GM13976 (cell line): ENCODE measurements around the gene GRAMD1B.

Source experiments
- DNase-seq: peaks from one replicate; pipeline ENCODE4 v3.0.0; 2012; ENCODE audit warnings: low spot score
- in situ Hi-C: fragments of 300-500 bp; cut with MboI; formaldehyde crosslinking; loops from one replicate; pipeline ENCODE4 v1.12.0; 2022; ENCODE audit warnings: low sequenced_read_pairs, mixed read lengths, inconsistent platforms; ENCODE audit not compliant: unreplicated experiment
- TF ChIP-seq, protein P1 (sequence below): IDR thresholded peaks from 2 replicates; pipeline ENCODE4 v1.5.1; 2012; ENCODE audit warnings: borderline replicate concordance, mild to moderate bottlenecking; ENCODE audit not compliant: insufficient read depth; ENCODE audit errors: extremely low read depth, missing control alignments, control extremely low read depth

The GRAMD1B gene

DNA sequence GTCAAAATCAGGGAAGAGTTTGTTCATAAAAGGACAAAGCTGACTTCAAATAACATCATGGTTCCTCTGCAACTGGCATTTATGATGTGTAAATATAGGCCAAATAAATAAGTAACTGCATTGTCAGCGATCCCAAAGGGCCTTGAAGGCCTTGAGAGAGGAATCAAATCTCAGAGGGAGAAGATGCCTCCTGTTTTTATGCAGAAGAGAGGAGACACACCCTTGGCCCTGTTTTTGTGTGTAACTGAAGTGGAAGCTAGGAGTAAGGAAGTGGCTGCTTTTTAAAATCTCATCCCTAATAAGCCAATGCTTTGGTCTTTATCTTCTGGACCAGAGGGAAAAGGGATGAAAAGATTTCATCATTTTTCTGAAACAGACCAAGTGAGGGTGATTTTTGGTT, 240.0 kb downstream of the GRAMD1B start:
- TF ChIP-seq, protein P1, sequence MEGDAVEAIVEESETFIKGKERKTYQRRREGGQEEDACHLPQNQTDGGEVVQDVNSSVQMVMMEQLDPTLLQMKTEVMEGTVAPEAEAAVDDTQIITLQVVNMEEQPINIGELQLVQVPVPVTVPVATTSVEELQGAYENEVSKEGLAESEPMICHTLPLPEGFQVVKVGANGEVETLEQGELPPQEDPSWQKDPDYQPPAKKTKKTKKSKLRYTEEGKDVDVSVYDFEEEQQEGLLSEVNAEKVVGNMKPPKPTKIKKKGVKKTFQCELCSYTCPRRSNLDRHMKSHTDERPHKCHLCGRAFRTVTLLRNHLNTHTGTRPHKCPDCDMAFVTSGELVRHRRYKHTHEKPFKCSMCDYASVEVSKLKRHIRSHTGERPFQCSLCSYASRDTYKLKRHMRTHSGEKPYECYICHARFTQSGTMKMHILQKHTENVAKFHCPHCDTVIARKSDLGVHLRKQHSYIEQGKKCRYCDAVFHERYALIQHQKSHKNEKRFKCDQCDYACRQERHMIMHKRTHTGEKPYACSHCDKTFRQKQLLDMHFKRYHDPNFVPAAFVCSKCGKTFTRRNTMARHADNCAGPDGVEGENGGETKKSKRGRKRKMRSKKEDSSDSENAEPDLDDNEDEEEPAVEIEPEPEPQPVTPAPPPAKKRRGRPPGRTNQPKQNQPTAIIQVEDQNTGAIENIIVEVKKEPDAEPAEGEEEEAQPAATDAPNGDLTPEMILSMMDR: no peak

DNA sequence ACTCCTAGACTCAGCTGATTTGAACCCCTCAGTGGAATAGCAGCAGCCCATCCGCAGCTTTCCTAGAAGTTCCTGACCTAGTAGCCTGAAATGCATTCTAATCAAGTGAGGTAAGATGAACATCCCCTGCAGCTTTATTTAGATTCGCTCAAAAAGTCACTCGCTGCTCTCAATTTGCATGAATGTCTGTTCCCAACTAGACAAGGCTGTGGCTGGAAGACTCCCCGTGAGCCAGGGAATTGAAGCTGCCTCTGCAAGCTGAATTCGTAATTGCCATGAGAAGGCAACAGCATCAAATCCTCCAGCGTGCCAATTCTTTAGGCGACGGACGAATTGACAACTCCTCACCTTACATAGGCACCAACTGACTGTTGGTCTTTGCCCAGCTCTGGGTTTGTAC, 241.5 kb downstream of the GRAMD1B start:
- in situ Hi-C loops: no loop called here
- no peak for DNase-seq
- TF ChIP-seq, protein P1: no peak

More for the DNA sequence above, 240.0 kb downstream of the GRAMD1B start:
- in situ Hi-C loops: no loop called here
- DNase-seq: no peak

DNA sequence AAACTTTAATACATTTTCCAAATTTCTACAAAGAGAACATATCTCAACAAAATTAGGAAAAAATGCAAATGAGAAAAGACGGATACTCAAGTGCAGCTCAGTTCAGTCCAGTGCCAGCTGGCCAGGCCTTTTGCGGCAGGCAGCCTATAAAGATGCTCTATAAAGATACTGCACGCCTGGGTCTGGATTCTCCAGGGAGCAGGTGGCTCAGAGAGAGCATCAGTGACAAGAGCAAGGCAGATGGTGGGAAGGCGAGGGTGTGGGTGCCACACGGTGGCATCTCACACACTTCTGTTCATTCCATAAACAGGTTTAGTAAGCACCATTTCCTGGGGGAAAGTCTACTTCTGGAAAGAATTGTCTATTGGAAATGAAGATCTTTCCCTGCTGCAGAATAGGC, 242.5 kb downstream of the GRAMD1B start:
- in situ Hi-C loops: no loop called here
- DNase-seq: no peak
- TF ChIP-seq, protein P1: no peak

DNA sequence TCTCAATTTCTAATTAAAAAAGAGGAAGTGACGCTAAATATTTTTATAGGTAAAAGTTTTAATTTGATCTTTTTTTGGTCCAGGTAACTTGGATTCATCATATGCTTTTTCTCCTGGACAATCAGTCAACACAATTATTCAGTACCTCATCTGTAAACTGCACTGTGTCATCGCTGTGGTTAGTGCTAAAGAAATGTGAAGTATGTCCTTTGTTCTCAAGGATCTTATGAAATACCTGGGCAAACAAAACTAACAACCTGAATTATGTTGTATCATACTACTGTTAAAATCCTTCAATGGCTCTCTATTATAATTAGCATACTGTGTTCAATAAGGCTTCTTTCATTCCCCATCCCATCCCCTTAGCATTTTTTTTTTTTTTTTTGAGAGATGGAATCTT, 244.2 kb downstream of the GRAMD1B start:
- DNase-seq: no peak
- in situ Hi-C loops: no loop called here

More for the DNA sequence above, 244.2 kb downstream of the GRAMD1B start:
- TF ChIP-seq, protein P1: no peak
